ENCODE measurements around the gene LRRC28.

LRRC28 gene

DNA sequence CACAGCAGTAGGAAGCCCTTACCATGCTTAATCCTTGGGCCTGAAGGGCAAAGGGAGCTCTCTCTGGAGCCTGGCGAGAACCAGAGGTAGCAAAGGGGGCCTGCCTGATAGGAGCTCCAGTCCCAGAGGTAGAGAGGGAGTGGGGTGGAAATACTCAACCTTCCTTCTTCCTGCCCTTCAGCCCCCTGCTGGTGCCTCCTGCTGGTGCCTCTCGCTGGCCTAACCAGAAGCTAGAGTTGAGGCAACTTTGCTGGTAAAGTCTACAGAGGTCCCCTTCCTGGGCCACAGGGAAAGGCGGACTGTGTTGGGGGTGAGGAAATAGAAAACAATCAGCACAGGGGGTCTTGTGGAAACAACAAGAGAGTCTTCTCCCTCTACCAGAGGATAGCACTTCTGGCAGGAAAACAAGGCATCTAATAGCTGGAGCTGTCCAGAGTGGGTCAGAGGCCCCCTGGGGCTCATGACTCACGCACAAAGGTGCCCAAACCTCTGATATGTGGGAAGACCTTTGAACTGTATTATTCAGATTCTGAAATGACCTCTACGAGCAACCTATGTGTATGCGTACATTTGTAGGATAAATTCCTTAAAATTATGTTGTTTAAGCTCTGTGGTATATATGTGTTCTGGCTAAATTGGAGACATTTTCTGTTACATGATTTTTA, 133.9 kb downstream of the LRRC28 start:
- TF ChIP-seq, protein P1, sequence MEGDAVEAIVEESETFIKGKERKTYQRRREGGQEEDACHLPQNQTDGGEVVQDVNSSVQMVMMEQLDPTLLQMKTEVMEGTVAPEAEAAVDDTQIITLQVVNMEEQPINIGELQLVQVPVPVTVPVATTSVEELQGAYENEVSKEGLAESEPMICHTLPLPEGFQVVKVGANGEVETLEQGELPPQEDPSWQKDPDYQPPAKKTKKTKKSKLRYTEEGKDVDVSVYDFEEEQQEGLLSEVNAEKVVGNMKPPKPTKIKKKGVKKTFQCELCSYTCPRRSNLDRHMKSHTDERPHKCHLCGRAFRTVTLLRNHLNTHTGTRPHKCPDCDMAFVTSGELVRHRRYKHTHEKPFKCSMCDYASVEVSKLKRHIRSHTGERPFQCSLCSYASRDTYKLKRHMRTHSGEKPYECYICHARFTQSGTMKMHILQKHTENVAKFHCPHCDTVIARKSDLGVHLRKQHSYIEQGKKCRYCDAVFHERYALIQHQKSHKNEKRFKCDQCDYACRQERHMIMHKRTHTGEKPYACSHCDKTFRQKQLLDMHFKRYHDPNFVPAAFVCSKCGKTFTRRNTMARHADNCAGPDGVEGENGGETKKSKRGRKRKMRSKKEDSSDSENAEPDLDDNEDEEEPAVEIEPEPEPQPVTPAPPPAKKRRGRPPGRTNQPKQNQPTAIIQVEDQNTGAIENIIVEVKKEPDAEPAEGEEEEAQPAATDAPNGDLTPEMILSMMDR (IDR thresholded peaks at IDR 0.05; ENCODE audit: low read length, missing control alignments), result no peak
- no peak overlapping the region for H3K4me3 ChIP-seq (replicated peaks; ENCODE audit: low read depth, low read length)
- DNase-seq (ENCODE audit: low read depth), result no peak

DNA sequence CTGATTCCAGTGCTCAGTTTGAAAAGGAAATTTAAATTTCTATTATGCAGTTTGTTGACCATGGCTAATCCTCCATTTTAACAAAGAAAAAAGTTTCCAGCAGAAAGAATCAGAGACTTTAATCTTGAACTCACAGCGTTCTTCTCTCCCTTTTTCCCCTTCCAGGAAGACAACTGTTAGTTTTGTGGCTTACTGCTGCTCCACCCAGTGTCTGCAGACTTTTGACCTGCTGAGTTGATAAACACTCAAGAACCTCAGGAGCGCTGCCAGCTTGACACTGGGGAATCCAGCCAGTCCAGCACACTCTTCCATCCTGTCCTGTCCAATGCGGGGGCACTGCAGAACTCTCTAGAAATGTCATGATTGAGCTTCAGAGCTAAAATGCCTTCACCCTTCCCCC, 134.6 kb downstream of the LRRC28 start:
- TF ChIP-seq, protein P1 (IDR thresholded peaks at IDR 0.05; ENCODE audit: low read length, missing control alignments), result no peak
- peak; percentile 48 for DNase-seq (ENCODE audit: low read depth)
- H3K4me3 ChIP-seq (replicated peaks; ENCODE audit: low read depth, low read length), result no peak overlapping the region

DNA sequence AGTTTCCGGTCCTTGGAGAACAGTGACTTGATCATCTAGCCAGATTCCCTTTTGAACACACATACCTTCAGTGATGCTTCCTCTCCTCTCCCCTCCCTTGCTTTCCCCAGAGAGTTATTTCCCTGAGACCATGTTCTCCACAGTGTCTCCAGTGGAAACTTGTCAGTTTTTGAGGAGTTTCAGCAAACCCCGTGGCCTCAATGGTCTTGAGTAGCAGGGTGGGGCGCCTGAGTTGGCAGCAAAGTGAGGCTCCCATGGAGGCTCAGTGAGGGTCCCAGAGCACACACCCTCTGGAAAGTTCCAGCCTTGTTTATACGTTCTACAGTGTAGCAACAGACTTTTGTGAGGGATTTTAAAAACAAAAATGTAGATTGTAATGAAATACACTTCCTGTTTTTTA, 135.1 kb downstream of the LRRC28 start:
- no peak for DNase-seq (ENCODE audit: low read depth)
- TF ChIP-seq, protein P1 (IDR thresholded peaks at IDR 0.05; ENCODE audit: low read length, missing control alignments), result no peak

DNA sequence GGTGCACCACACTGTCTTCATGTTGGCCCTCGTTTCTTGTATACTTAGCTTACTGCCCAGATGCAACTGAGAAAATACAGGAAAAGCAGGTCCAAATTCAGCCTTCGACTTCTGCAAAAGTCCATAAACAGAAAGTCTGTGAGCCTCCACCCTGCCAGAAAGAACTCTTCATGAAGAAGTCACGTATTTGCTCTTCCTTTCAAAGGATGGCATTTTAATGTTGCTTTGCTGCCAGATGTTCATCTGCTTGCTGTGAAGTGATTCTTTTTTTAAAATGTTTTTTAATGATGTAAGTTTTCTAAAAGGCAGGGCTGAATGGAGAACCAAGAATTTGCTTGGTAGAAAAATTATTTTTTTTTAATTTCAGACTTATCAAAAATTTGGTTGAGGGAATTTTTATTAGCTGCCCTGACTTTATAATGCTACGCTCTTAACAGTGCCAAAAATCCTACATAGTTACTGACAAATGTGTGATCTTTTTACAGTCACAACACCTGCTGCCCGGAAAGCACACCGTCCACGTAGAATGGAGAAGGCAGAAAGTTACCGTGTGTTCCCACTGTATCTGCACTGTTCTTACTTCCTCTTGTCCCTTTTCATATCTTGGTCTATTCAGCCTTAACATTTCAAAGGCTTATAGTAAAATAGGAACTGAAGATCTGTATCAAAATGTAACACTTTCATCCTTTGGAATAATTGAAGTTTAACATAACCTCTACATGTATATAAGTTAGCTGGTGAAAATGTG, 136.3 kb downstream of the LRRC28 start:
- no peak overlapping the region for H3K4me3 ChIP-seq (replicated peaks; ENCODE audit: low read depth, low read length)
- DNase-seq (ENCODE audit: low read depth), result no peak
- TF ChIP-seq, protein P1 (IDR thresholded peaks at IDR 0.05; ENCODE audit: low read length, missing control alignments), result no peak

More for the DNA sequence above, 135.1 kb downstream of the LRRC28 start:
- no peak overlapping the region for H3K4me3 ChIP-seq (replicated peaks; ENCODE audit: low read depth, low read length)

DNA sequence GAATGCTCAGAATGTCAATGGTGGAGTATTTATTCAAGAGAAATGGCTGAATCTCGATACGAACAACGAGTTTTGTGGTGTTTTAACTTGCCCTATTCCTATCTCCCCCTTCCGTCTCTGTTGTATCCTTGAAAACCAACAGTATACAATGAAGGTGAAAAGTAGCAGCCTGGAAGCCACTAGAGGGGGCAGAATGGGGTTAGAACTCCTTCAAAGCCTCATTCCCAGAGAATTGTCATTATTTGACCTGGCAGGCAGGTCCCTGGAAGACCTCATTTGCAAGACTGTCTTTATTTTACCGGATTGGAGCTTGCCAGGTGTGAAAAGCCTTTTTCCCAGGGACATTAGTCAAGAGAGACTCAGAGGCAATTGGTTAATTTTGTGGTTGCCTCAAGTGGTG, 139.4 kb downstream of the LRRC28 start:
- TF ChIP-seq, protein P1 (IDR thresholded peaks at IDR 0.05; ENCODE audit: low read length, missing control alignments), result peak; percentile 9
- no peak overlapping the region for H3K4me3 ChIP-seq (replicated peaks; ENCODE audit: low read depth, low read length)
- no peak for DNase-seq (ENCODE audit: low read depth)

DNA sequence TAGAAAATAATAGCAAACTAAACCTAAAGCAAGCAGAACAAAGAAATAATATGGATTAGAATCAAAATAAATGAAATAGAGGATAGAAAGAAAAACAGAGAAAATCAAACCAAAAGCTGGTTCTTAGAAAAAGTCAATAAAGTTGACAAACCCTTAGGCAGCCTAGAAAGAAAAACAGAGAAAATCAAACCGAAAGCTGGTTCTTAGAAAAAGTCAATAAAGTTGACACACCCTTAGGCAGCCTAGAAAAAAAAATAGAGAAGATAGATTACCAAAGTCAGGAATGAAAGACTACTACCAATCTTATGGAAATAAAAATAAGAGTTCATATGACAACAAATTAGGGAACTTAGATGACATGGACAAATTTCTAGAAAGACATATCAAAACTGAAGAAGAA, 142.4 kb downstream of the LRRC28 start:
- TF ChIP-seq, protein P1 (IDR thresholded peaks at IDR 0.05; ENCODE audit: low read length, missing control alignments), result no peak
- no peak for DNase-seq (ENCODE audit: low read depth)
- no peak overlapping the region for H3K4me3 ChIP-seq (replicated peaks; ENCODE audit: low read depth, low read length)
